NB4 (cell line): Measurements from ENCODE around the gene USP6NL.

Experiments used
- CTCF ChIP-seq: IDR thresholded peaks from one replicate; pipeline ENCODE4 v1.5.1; 2012; ENCODE audit warnings: low read depth, low read length
- MYC ChIP-seq: IDR thresholded peaks from 2 replicates; pipeline ENCODE4 v1.6.1; 2011; ENCODE audit warnings: low read depth, low read length

- no peak for TF ChIP-seq CTCF
- TF ChIP-seq MYC = no peak
Observed at GRCh38 chr10:11447586-11447985, 163.9 kb downstream of the USP6NL start.
